H9 (cell line): ENCODE results near the gene TADA1. TPM values are rescaled to one million over a fixed set of nuclear protein-coding genes. Genes with fewer than 3 reads are reported as not detected.
A peak's percentile ranks its signal among the peaks of the same experiment; 100 is the strongest.

ENCODE experiments used
- DNase-seq: peaks from one replicate; pipeline ENCODE4 v3.0.0-alpha.2; 2017
- H2AFZ ChIP-seq: one replicate; pipeline ENCODE4 v1.6.1; 2013; ENCODE audit warnings: mild to moderate bottlenecking, low read length, control low read depth, moderate library complexity
- H2AK5ac ChIP-seq: 2 replicates; pipeline ENCODE4 v1.6.1; 2013; ENCODE audit warnings: low read length, control low read depth, mixed read lengths; ENCODE audit not compliant: insufficient read length
- H2BK120ac ChIP-seq: one replicate; pipeline ENCODE4 v1.6.1; 2013; ENCODE audit warnings: low read depth, mild to moderate bottlenecking, low read length, control low read depth, inconsistent platforms; ENCODE audit not compliant: poor library complexity, severe bottlenecking
- H2BK12ac ChIP-seq: 2 replicates; pipeline ENCODE4 v1.6.1; 2013; ENCODE audit warnings: low read length, control low read depth, mixed read lengths, low read depth; ENCODE audit not compliant: insufficient read length
- H2BK15ac ChIP-seq: 2 replicates; pipeline ENCODE4 v1.6.1; 2013; ENCODE audit warnings: low read depth, low read length, control low read depth
- H2BK20ac ChIP-seq: one replicate; pipeline ENCODE4 v1.6.1; 2013; ENCODE audit warnings: low read depth, mild to moderate bottlenecking, low read length, control low read depth, inconsistent platforms; ENCODE audit not compliant: poor library complexity, severe bottlenecking
- H2BK5ac ChIP-seq: 2 replicates; pipeline ENCODE4 v1.6.1; 2013; ENCODE audit warnings: low read length, control low read depth, mixed read lengths; ENCODE audit not compliant: insufficient read length
- H3K14ac ChIP-seq: 2 replicates; pipeline ENCODE4 v1.6.1; 2013; ENCODE audit warnings: low read length, control low read depth; ENCODE audit not compliant: insufficient read depth
- H3K18ac ChIP-seq: 2 replicates; pipeline ENCODE4 v1.6.1; 2013; ENCODE audit warnings: low read depth, mild to moderate bottlenecking, mixed read lengths, low read length, control low read depth; ENCODE audit not compliant: insufficient read length
- H3K23ac ChIP-seq: 2 replicates; pipeline ENCODE4 v1.6.1; 2013; ENCODE audit warnings: low read length, control low read depth, mixed read lengths, low read depth; ENCODE audit not compliant: insufficient read length
- H3K23me2 ChIP-seq: 2 replicates; pipeline ENCODE4 v1.6.1; 2013; ENCODE audit warnings: low read depth, mild to moderate bottlenecking, mixed read lengths, low read length, control low read depth; ENCODE audit not compliant: insufficient read length, poor library complexity, severe bottlenecking
- H3K27ac ChIP-seq: 2 replicates; pipeline ENCODE4 v1.5.1; 2013; ENCODE audit warnings: low read length, control low read depth, mixed read lengths, low read depth; ENCODE audit not compliant: insufficient read length
- H3K27me3 ChIP-seq: 2 replicates; pipeline ENCODE4 v1.6.1; 2013; ENCODE audit warnings: low read length, control low read depth, inconsistent platforms; ENCODE audit not compliant: insufficient read depth
- H3K4ac ChIP-seq: 2 replicates; pipeline ENCODE4 v1.6.1; 2013; ENCODE audit warnings: low read depth, mild to moderate bottlenecking, control low read depth, inconsistent platforms, low read length, moderate library complexity
- H3K4me1 ChIP-seq: 2 replicates; pipeline ENCODE4 v1.6.1; 2013; ENCODE audit warnings: low read length, control low read depth, inconsistent platforms; ENCODE audit not compliant: insufficient read depth
- H3K4me2 ChIP-seq: 2 replicates; pipeline ENCODE4 v1.6.1; 2013; ENCODE audit warnings: low read length, control low read depth, mixed read lengths; ENCODE audit not compliant: insufficient read length, insufficient read depth
- H3K56ac ChIP-seq: 2 replicates; pipeline ENCODE4 v1.6.1; 2013; ENCODE audit warnings: low read depth, mild to moderate bottlenecking, mixed read lengths, low read length, control low read depth; ENCODE audit not compliant: insufficient read length
- H3K79me1 ChIP-seq: 2 replicates; pipeline ENCODE4 v1.6.1; 2013; ENCODE audit warnings: low read depth, mild to moderate bottlenecking, moderate library complexity, low read length, control low read depth, inconsistent platforms; ENCODE audit not compliant: insufficient read depth, poor library complexity, severe bottlenecking
- H3K79me2 ChIP-seq: 2 replicates; pipeline ENCODE4 v1.6.1; 2013; ENCODE audit warnings: low read length, control low read depth, inconsistent platforms; ENCODE audit not compliant: insufficient read depth
- H3K9ac ChIP-seq: 2 replicates; pipeline ENCODE4 v1.6.1; 2013; ENCODE audit warnings: low read length, control low read depth, mixed read lengths; ENCODE audit not compliant: insufficient read length; ENCODE audit errors: extremely low read depth
- H3K9me3 ChIP-seq: one replicate; pipeline ENCODE4 v1.6.1; 2013; ENCODE audit warnings: low read depth, low read length, inconsistent platforms; ENCODE audit not compliant: control insufficient read depth
- H3T11ph ChIP-seq: one replicate; pipeline ENCODE4 v1.6.1; 2013; ENCODE audit warnings: mild to moderate bottlenecking, low read length, control low read depth, inconsistent platforms
- H4K20me1 ChIP-seq: one replicate; pipeline ENCODE4 v1.6.1; 2013; ENCODE audit not compliant: control insufficient read depth, insufficient read length, insufficient read depth
- H4K5ac ChIP-seq: 2 replicates; pipeline ENCODE4 v1.6.1; 2013; ENCODE audit warnings: low read depth, mild to moderate bottlenecking, mixed read lengths, low read length, control low read depth; ENCODE audit not compliant: insufficient read length
- H4K8ac ChIP-seq: replicated peaks from 2 replicates; pipeline ENCODE4 v1.6.1; 2013; ENCODE audit warnings: low read length, control low read depth, mixed read lengths, low read depth; ENCODE audit not compliant: insufficient read length
- H4K91ac ChIP-seq: 2 replicates; pipeline ENCODE4 v1.6.1; 2013; ENCODE audit warnings: low read depth, mild to moderate bottlenecking, moderate library complexity, mixed read lengths, low read length, control low read depth; ENCODE audit not compliant: insufficient read length
- H3K27ac Mint-ChIP-seq, 3 experiments: 2 replicates in 2 of 3; 3 replicates in 1 of 3; pipeline ENCODE4 v1.8.0; 2020 to 2021; ENCODE audit warnings: mixed read lengths in 3 of 3, mild to moderate bottlenecking in 1 of 3, moderate library complexity in 1 of 3
- H3K27me3 Mint-ChIP-seq: 2 replicates; pipeline ENCODE4 v1.8.0; 2021; ENCODE audit warnings: low read depth, mild to moderate bottlenecking, moderate library complexity, mixed read lengths
- H3K36me3 Mint-ChIP-seq, 3 experiments: 2 replicates in 2 of 3; 3 replicates in 1 of 3; pipeline ENCODE4 v1.8.0; 2020 to 2021; ENCODE audit warnings: low read depth in 3 of 3, mixed read lengths in 3 of 3; ENCODE audit not compliant: insufficient read depth in 1 of 3
- H3K4me1 Mint-ChIP-seq, 2 experiments: 2 replicates each; pipeline ENCODE4 v1.8.0; 2020; ENCODE audit warnings: mixed read lengths in 2 of 2
- H3K4me3 Mint-ChIP-seq, 2 experiments: 2 replicates in 1 of 2; 3 replicates in 1 of 2; pipeline ENCODE4 v1.8.0; 2020 to 2021; ENCODE audit warnings: mild to moderate bottlenecking in 2 of 2, mixed read lengths in 2 of 2, moderate library complexity in 1 of 2
- H3K9me3 Mint-ChIP-seq, 2 experiments: 2 replicates in 1 of 2; 3 replicates in 1 of 2; pipeline ENCODE4 v1.8.0; 2020; ENCODE audit warnings: mild to moderate bottlenecking in 2 of 2, mixed read lengths in 2 of 2, moderate library complexity in 1 of 2
- WGBS: extraction: QIAGEN DNeasy Blood & Tissue Kit; methylation state at CpG from one replicate; pipeline ENCODE4 v1.1.7; 2013; ENCODE audit warnings: missing lambda C conversion rate, low lambda C conversion rate, mixed read lengths; ENCODE audit not compliant: insufficient read length; ENCODE audit errors: extremely low coverage; 5-methylcytosine and 5-hydroxymethylcytosine counted together
- total RNA-seq: library from RNA; stranded (reverse); gene quantifications from 2 replicates; pipeline ENCODE4 v1.2.1, GENCODE V29; 2021
- TF ChIP-seq, protein P1 (sequence below): fragments of 200-600 bp; sonication (generic); conservative IDR thresholded peaks from 3 replicates; pipeline ENCODE4 v1.8.0; 2021; ENCODE audit warnings: antibody characterized with exemption, mild to moderate bottlenecking

The TADA1 gene
- total RNA-seq, 1 experiment from 2014 or later, result 20.7 TPM

GRCh38 chr1:166910396-166910994, 34.4 kb upstream of the TADA1 start:
- Histone ChIP-seq H3K79me1 (no peaks in the 10 kb centered on the region), H2BK12ac (no peak overlapping the region), H4K20me1 (no peaks in the 10 kb centered on the region), H4K5ac (no peak overlapping the region), H3K56ac (no peak overlapping the region), H3K14ac (no peak overlapping the region), H3K23me2 (no peaks in the 10 kb centered on the region), H3K23ac (no peak overlapping the region), H2BK5ac (no peak overlapping the region), H3K9me3 (peaks cover 4% of the 10 kb centered on the region), H3T11ph (no peak overlapping the region), H2BK120ac (no peak overlapping the region), H2AK5ac (no peak overlapping the region), H2AFZ (no peak overlapping the region), H2BK15ac (no peak overlapping the region), H3K4me1 (no peaks in the 10 kb centered on the region), H3K27me3 (no peaks in the 10 kb centered on the region), H2BK20ac (no peak overlapping the region), H4K91ac (no peak overlapping the region), H3K4me2 (no peak overlapping the region), H3K27ac (no peak overlapping the region), H3K79me2 (no peaks in the 10 kb centered on the region), H3K9ac (no peak overlapping the region), H4K8ac (no peak overlapping the region), H3K18ac (no peak overlapping the region), H3K4ac (no peak overlapping the region)
- peaks cover 8 to 20% (median 10%) of the 10 kb centered on the region in 3 experiments; a peak in 6 of 7 replicates for H3K36me3 Mint-ChIP-seq
- no peak overlapping the region for H3K4me3 Mint-ChIP-seq
- no peaks in the 10 kb centered on the region for H3K4me1 Mint-ChIP-seq
- WGBS, result no CpG with 5 or more reads among the region's 1 CpG
- peak; percentile 77 for DNase-seq
- no peak overlapping the region for H3K27ac Mint-ChIP-seq
- TF ChIP-seq, protein P1, sequence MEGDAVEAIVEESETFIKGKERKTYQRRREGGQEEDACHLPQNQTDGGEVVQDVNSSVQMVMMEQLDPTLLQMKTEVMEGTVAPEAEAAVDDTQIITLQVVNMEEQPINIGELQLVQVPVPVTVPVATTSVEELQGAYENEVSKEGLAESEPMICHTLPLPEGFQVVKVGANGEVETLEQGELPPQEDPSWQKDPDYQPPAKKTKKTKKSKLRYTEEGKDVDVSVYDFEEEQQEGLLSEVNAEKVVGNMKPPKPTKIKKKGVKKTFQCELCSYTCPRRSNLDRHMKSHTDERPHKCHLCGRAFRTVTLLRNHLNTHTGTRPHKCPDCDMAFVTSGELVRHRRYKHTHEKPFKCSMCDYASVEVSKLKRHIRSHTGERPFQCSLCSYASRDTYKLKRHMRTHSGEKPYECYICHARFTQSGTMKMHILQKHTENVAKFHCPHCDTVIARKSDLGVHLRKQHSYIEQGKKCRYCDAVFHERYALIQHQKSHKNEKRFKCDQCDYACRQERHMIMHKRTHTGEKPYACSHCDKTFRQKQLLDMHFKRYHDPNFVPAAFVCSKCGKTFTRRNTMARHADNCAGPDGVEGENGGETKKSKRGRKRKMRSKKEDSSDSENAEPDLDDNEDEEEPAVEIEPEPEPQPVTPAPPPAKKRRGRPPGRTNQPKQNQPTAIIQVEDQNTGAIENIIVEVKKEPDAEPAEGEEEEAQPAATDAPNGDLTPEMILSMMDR, result peak; percentile 94
- H3K27me3 Mint-ChIP-seq, result peaks cover 4% of the 10 kb centered on the region
- H3K9me3 Mint-ChIP-seq, result peaks cover 25 to 26% of the 10 kb centered on the region in 2 experiments
